Progenitor cell of endocrine pancreas (in vitro differentiated cells): ENCODE measurements around the gene DSP. TPM values are rescaled to one million over a fixed set of nuclear protein-coding genes. Genes with fewer than 3 reads are reported as not detected.

Experiments
- DNase-seq: peaks from one replicate; pipeline ENCODE4 v3.0.0; 2021; ENCODE audit warnings: low spot score; ENCODE audit not compliant: unreplicated experiment
- H3K27ac Mint-ChIP-seq: 2 replicates; pipeline ENCODE4 v1.8.0; 2021; ENCODE audit warnings: mild to moderate bottlenecking, moderate library complexity, mixed read lengths
- H3K27me3 Mint-ChIP-seq: 2 replicates; pipeline ENCODE4 v1.8.0; 2021; ENCODE audit warnings: mixed read lengths
- H3K36me3 Mint-ChIP-seq: 2 replicates; pipeline ENCODE4 v1.8.0; 2022; ENCODE audit warnings: mixed read lengths; ENCODE audit not compliant: insufficient read depth
- H3K4me1 Mint-ChIP-seq: 2 replicates; pipeline ENCODE4 v1.8.0; 2021; ENCODE audit warnings: low read depth, mixed read lengths
- H3K4me3 Mint-ChIP-seq: 2 replicates; pipeline ENCODE4 v1.8.0; 2021; ENCODE audit warnings: low read depth, mild to moderate bottlenecking, moderate library complexity, mixed read lengths
- H3K9me3 Mint-ChIP-seq: 2 replicates; pipeline ENCODE4 v1.8.0; 2021; ENCODE audit warnings: low read depth, mixed read lengths
- total RNA-seq: library from RNA; stranded (reverse); gene quantifications from 2 replicates; pipeline ENCODE4 v1.2.1, GENCODE V29; 2021
- TF ChIP-seq, protein P1 (sequence below): fragments of 200-600 bp; sonication (generic); IDR thresholded peaks from one replicate; pipeline ENCODE4 v1.5.0; 2021; ENCODE audit warnings: antibody characterized with exemption, mild to moderate bottlenecking; ENCODE audit not compliant: unreplicated experiment

Gene DSP
- total RNA-seq, 1 donor from 2014 or later, result 365 TPM

GRCh38 chr6:7512320-7512719, 29.2 kb upstream of the DSP start:
- no peak overlapping the region for H3K27ac Mint-ChIP-seq
- TF ChIP-seq, protein P1, sequence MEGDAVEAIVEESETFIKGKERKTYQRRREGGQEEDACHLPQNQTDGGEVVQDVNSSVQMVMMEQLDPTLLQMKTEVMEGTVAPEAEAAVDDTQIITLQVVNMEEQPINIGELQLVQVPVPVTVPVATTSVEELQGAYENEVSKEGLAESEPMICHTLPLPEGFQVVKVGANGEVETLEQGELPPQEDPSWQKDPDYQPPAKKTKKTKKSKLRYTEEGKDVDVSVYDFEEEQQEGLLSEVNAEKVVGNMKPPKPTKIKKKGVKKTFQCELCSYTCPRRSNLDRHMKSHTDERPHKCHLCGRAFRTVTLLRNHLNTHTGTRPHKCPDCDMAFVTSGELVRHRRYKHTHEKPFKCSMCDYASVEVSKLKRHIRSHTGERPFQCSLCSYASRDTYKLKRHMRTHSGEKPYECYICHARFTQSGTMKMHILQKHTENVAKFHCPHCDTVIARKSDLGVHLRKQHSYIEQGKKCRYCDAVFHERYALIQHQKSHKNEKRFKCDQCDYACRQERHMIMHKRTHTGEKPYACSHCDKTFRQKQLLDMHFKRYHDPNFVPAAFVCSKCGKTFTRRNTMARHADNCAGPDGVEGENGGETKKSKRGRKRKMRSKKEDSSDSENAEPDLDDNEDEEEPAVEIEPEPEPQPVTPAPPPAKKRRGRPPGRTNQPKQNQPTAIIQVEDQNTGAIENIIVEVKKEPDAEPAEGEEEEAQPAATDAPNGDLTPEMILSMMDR, result no peak

GRCh38 chr6:7513529-7513928, 27.9 kb upstream of the DSP start:
- TF ChIP-seq, protein P1, result no peak
- H3K4me3 Mint-ChIP-seq, result no peak overlapping the region
- H3K9me3 Mint-ChIP-seq, result no peaks in the 10 kb centered on the region
- H3K36me3 Mint-ChIP-seq, result no peaks in the 10 kb centered on the region
- no peak overlapping the region for H3K27ac Mint-ChIP-seq
- H3K27me3 Mint-ChIP-seq, result peaks cover 3% of the 10 kb centered on the region
- DNase-seq, result no peak
- H3K4me1 Mint-ChIP-seq, result peaks cover 2% of the 10 kb centered on the region

More at GRCh38 chr6:7512320-7512719, 29.2 kb upstream of the DSP start:
- peaks cover 2% of the 10 kb centered on the region for H3K4me1 Mint-ChIP-seq
- no peaks in the 10 kb centered on the region for H3K36me3 Mint-ChIP-seq
- no peak overlapping the region for H3K4me3 Mint-ChIP-seq
- DNase-seq, result no peak
- H3K27me3 Mint-ChIP-seq, result peaks cover 3% of the 10 kb centered on the region
- no peaks in the 10 kb centered on the region for H3K9me3 Mint-ChIP-seq

DNA sequence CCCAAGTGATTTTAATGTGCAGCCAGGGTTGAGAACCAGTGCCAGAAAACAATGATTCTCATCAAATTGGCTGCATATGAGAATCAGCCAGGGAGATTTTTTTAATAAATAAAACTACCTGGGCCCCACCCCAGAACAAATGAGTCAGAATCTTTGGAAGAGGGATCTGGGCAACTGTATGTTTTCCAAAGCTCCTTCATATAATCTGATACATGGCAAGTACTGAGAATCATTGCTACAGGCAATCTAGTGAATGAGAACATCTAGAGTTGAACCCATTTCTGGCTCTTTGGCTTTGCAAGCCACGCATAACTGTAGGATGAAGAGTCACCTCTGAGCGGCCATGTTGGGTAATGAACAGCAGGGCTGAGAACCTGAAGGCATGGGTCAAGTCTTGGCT, 26.1 kb upstream of the DSP start:
- no peak for DNase-seq
- Mint-ChIP-seq H3K27me3 (peaks cover 3% of the 10 kb centered on the region), H3K27ac (no peak overlapping the region), H3K4me3 (no peak overlapping the region), H3K4me1 (peaks cover 6% of the 10 kb centered on the region), H3K36me3 (no peaks in the 10 kb centered on the region), H3K9me3 (no peaks in the 10 kb centered on the region)
- TF ChIP-seq, protein P1, result no peak

DNA sequence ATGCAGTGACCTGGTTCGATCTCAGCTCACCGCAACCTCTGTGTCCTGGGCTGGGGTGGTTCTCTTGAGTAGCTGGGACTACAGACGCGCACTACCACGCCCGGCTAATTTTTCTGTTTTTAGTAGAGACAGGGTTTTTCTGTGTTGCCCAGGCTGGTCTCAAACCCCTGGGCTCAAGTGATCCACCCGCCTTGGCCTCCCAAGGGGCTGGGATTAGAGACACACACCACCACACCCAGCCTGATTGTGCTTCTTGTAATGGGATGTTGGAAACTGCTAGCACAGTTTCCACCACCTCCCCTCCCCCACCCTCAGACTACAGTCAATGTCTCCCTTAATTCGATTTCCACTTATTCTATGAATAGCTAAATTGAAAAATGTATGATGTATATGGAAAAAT, 22.6 kb upstream of the DSP start:
- TF ChIP-seq, protein P1, result no peak
- no peak overlapping the region for H3K27ac Mint-ChIP-seq
- H3K27me3 Mint-ChIP-seq, result no peaks in the 10 kb centered on the region
- H3K36me3 Mint-ChIP-seq, result no peaks in the 10 kb centered on the region
- no peaks in the 10 kb centered on the region for H3K9me3 Mint-ChIP-seq
- peaks cover 5% of the 10 kb centered on the region for H3K4me1 Mint-ChIP-seq
- DNase-seq, result no peak
- H3K4me3 Mint-ChIP-seq, result no peak overlapping the region

DNA sequence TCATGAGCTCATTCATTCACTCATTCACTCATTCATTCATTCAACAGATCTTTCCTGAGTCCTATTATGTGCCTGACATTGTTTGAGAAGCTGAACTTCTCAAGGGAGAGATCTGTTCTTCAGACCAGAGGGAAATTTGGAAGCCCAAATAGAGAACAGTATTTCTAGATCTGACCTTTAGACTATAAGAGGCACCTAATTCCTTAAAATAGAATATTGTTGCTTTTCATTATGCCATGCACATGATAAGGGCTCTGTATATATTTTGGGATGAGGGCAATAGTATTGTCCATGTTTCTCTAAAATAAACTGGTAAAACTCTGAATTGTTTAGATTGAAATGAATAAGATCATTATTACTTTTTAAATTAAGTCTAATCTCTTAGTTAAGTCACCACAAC, 18.6 kb upstream of the DSP start:
- TF ChIP-seq, protein P1, result no peak
- H3K4me1 Mint-ChIP-seq, result peaks cover 6% of the 10 kb centered on the region
- H3K9me3 Mint-ChIP-seq, result no peaks in the 10 kb centered on the region

More for the DNA sequence above, 18.6 kb upstream of the DSP start:
- Mint-ChIP-seq H3K4me3 (no peak overlapping the region), H3K36me3 (no peaks in the 10 kb centered on the region), H3K27me3 (no peaks in the 10 kb centered on the region), H3K27ac (no peak overlapping the region)
- no peak for DNase-seq
